Neural progenitor cell (in vitro differentiated cells): ENCODE data around the gene PAN2. TPM values are rescaled to one million over a fixed set of nuclear protein-coding genes. Genes with fewer than 3 reads are reported as not detected.

Experiments
- DNase-seq: peaks from one replicate; pipeline ENCODE4 v3.0.0-alpha.2; 2016; ENCODE audit warnings: low spot score
- H2AFZ ChIP-seq: fragments of 200-600 bp; sonication (generic); replicated peaks from 2 replicates; pipeline ENCODE4 v1.6.1; 2016; ENCODE audit warnings: antibody characterized with exemption
- H3F3A ChIP-seq: fragments of 200-600 bp; sonication (generic); 2 replicates; pipeline ENCODE4 v1.6.1; 2016; ENCODE audit warnings: antibody characterized with exemption, low read depth
- H3K27ac ChIP-seq: fragments of 200-600 bp; sonication (generic); 2 replicates; pipeline ENCODE4 v1.5.1; 2016; ENCODE audit warnings: mild to moderate bottlenecking
- H3K27me3 ChIP-seq: fragments of 200-600 bp; sonication (generic); 2 replicates; pipeline ENCODE4 v1.6.1; 2016; ENCODE audit warnings: mild to moderate bottlenecking, moderate library complexity
- H3K36me3 ChIP-seq: fragments of 200-600 bp; sonication (generic); 2 replicates; pipeline ENCODE4 v1.5.1; 2016
- H3K4me1 ChIP-seq: fragments of 200-600 bp; sonication (generic); 2 replicates; pipeline ENCODE4 v1.6.1; 2016; ENCODE audit warnings: mixed run types
- H3K4me2 ChIP-seq: fragments of 200-600 bp; sonication (generic); 2 replicates; pipeline ENCODE4 v1.6.1; 2016
- H3K4me3 ChIP-seq: fragments of 200-600 bp; sonication (generic); 2 replicates; pipeline ENCODE4 v1.5.1; 2016
- H3K79me2 ChIP-seq: fragments of 200-600 bp; sonication (generic); 2 replicates; pipeline ENCODE4 v1.6.1; 2016; ENCODE audit warnings: low read depth
- H3K9ac ChIP-seq: fragments of 200-600 bp; sonication (generic); 2 replicates; pipeline ENCODE4 v1.6.1; 2016
- H3K9me3 ChIP-seq: fragments of 200-600 bp; sonication (generic); 2 replicates; pipeline ENCODE4 v1.5.1; 2016; ENCODE audit warnings: low read depth
- H4K20me1 ChIP-seq: fragments of 200-600 bp; sonication (generic); 2 replicates; pipeline ENCODE4 v1.6.1; 2016; ENCODE audit warnings: low read depth
- H3K27ac Mint-ChIP-seq: 3 replicates; pipeline ENCODE4 v1.8.0; 2021; ENCODE audit warnings: mixed read lengths
- H3K27me3 Mint-ChIP-seq: 2 replicates; pipeline ENCODE4 v1.8.0; 2022; ENCODE audit warnings: low read depth, mild to moderate bottlenecking, inconsistent platforms, moderate library complexity, mixed read lengths; ENCODE audit not compliant: insufficient read depth
- H3K36me3 Mint-ChIP-seq: 3 replicates; pipeline ENCODE4 v1.8.0; 2021; ENCODE audit warnings: mixed read lengths
- H3K4me1 Mint-ChIP-seq: 3 replicates; pipeline ENCODE4 v1.8.0; 2021; ENCODE audit warnings: mixed read lengths
- H3K4me3 Mint-ChIP-seq: 3 replicates; pipeline ENCODE4 v1.8.0; 2021; ENCODE audit warnings: mild to moderate bottlenecking, moderate library complexity, mixed read lengths
- H3K9me3 Mint-ChIP-seq: 3 replicates; pipeline ENCODE4 v1.8.0; 2020; ENCODE audit warnings: mixed read lengths
- EZH2 ChIP-seq: fragments of 200-600 bp; sonication (generic); IDR thresholded peaks from 2 replicates; pipeline ENCODE4 v1.6.1; 2017; ENCODE audit warnings: antibody characterized with exemption, mild to moderate bottlenecking, moderate library complexity
- EZH2phosphoT487 ChIP-seq: fragments of 200-600 bp; sonication (generic); IDR thresholded peaks from 2 replicates; pipeline ENCODE4 v1.6.1; 2017; ENCODE audit warnings: antibody characterized with exemption
- total RNA-seq: library from RNA; depleted of rRNA; stranded (reverse); fragments of >200 nt; gene quantifications from 2 replicates; pipeline ENCODE4 v1.2.3, GENCODE V29; 2015; ENCODE audit warnings: low replicate concordance
- TF ChIP-seq, protein P1 (sequence below): fragments of 200-600 bp; sonication (generic); IDR thresholded peaks from 2 replicates; pipeline ENCODE4 v1.5.1; 2017; ENCODE audit warnings: antibody characterized with exemption, mild to moderate bottlenecking

PAN2 gene
- total RNA-seq, 1 donor from 2014 or later, result 116 TPM

DNA sequence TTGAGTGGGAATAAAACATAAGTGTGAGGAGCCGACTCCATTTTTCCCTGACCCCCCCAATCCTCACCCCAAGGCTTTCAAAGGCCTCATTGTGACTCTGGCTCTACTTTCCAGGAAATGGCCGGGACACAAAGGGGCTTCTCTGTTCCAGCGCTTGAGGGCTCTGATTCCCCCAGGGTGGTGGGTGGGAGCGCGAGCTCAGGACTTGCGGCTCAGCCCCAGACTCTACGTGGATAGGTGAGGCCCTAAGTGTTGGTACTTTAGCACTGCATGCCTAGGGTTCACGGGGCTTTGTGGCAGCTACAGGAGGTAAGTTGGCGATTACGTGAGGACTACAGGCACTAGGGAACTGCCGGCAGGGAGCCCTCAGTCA is 18.6 kb downstream of the PAN2 start:
- Mint-ChIP-seq H3K9me3 (no peaks in the 10 kb centered on the region), H3K4me1 (peaks cover 11% of the 10 kb centered on the region), H3K36me3 (peaks cover 8% of the 10 kb centered on the region), H3K27me3 (no peaks in the 10 kb centered on the region), H3K27ac (peak overlapping the region; percentile 95), H3K4me3 (peak overlapping the region; percentile 98)
- H3K27me3 ChIP-seq, result no peaks in the 10 kb centered on the region
- no peak overlapping the region for H2AFZ ChIP-seq
- no peak for TF ChIP-seq EZH2
- TF ChIP-seq, protein P1, sequence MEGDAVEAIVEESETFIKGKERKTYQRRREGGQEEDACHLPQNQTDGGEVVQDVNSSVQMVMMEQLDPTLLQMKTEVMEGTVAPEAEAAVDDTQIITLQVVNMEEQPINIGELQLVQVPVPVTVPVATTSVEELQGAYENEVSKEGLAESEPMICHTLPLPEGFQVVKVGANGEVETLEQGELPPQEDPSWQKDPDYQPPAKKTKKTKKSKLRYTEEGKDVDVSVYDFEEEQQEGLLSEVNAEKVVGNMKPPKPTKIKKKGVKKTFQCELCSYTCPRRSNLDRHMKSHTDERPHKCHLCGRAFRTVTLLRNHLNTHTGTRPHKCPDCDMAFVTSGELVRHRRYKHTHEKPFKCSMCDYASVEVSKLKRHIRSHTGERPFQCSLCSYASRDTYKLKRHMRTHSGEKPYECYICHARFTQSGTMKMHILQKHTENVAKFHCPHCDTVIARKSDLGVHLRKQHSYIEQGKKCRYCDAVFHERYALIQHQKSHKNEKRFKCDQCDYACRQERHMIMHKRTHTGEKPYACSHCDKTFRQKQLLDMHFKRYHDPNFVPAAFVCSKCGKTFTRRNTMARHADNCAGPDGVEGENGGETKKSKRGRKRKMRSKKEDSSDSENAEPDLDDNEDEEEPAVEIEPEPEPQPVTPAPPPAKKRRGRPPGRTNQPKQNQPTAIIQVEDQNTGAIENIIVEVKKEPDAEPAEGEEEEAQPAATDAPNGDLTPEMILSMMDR, result no peak
- no peak for TF ChIP-seq EZH2phosphoT487
- peak overlapping the region; percentile 82 for H3K4me2 ChIP-seq
- H3K9ac ChIP-seq, result peak overlapping the region; percentile 83
- no peaks in the 10 kb centered on the region for H3K9me3 ChIP-seq
- peak overlapping the region; percentile 80 for H3K4me3 ChIP-seq
- H4K20me1 ChIP-seq, result no peaks in the 10 kb centered on the region
- H3K4me1 ChIP-seq, result peaks cover 13% of the 10 kb centered on the region
- peak; percentile 49 for DNase-seq
- no peaks in the 10 kb centered on the region for H3K36me3 ChIP-seq
- peak overlapping the region; percentile 43 for H3K27ac ChIP-seq
- peaks cover 18% of the 10 kb centered on the region for H3F3A ChIP-seq
- H3K79me2 ChIP-seq, result peaks cover 24% of the 10 kb centered on the region

DNA sequence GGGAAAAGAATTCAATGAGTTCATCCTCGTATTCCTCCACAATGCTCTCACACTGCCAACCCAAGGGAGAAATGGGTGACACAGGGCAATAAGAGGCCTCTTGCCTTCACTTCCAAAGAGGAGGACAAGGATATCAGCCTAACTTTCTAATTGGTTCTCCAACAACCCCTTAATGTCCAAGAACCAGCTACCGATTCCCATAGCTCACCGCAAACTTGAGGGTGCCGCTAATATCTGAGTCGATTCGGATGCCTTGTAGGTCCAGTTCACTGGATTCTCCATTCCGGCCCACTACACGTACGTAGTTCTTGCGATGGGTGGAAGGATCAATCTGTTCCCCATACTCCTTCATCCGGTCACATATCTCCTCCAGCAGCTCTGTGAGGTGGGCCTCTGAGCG is 22.8 kb downstream of the PAN2 start:
- Histone ChIP-seq H2AFZ (no peak overlapping the region), H3K27me3 (no peaks in the 10 kb centered on the region), H3K4me2 (no peak overlapping the region), H3K9ac (no peak overlapping the region), H4K20me1 (no peaks in the 10 kb centered on the region), H3K4me3 (no peak overlapping the region), H3K79me2 (peaks cover 24% of the 10 kb centered on the region), H3K36me3 (peaks cover 6% of the 10 kb centered on the region), H3K4me1 (peaks cover 8% of the 10 kb centered on the region), H3F3A (peaks cover 4% of the 10 kb centered on the region), H3K9me3 (no peaks in the 10 kb centered on the region), H3K27ac (peak overlapping the region; percentile 11)
- H3K36me3 Mint-ChIP-seq, result peaks cover 12% of the 10 kb centered on the region
- H3K4me3 Mint-ChIP-seq, result no peak overlapping the region
- H3K27ac Mint-ChIP-seq, result no peak overlapping the region
- H3K27me3 Mint-ChIP-seq, result no peaks in the 10 kb centered on the region
- peaks cover 9% of the 10 kb centered on the region for H3K4me1 Mint-ChIP-seq
- no peak for DNase-seq
- TF ChIP-seq EZH2phosphoT487 (no peak), EZH2 (no peak)
- TF ChIP-seq, protein P1, result no peak
- H3K9me3 Mint-ChIP-seq, result no peaks in the 10 kb centered on the region

DNA sequence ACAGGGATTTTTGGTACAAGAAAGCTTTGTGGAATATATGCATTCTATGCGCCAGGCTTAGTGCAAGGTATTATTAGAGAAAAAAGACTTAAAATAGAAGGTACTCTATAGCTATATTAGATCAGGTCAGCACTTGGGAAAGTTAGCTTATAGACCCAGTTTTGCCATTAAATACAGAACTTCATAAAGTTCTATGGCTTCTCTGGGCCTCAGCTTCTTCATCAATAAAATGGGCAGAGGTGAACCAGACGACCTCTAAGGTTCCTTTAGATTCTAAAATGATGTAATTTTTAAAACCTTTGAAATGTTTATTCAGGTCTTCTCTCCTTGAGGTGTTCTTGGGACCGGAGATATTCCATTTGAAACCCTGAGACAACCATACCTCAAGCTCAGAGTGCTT is 25.1 kb downstream of the PAN2 start:
- Histone ChIP-seq H4K20me1 (no peaks in the 10 kb centered on the region), H3K4me3 (no peak overlapping the region), H3K79me2 (peaks cover 5% of the 10 kb centered on the region), H3K36me3 (peaks cover 6% of the 10 kb centered on the region), H3K9ac (no peak overlapping the region), H2AFZ (no peak overlapping the region), H3K27me3 (no peaks in the 10 kb centered on the region), H3K4me1 (no peaks in the 10 kb centered on the region), H3F3A (peaks cover 14% of the 10 kb centered on the region), H3K27ac (no peak overlapping the region), H3K4me2 (no peak overlapping the region), H3K9me3 (no peaks in the 10 kb centered on the region)
- H3K4me3 Mint-ChIP-seq, result no peak overlapping the region
- no peaks in the 10 kb centered on the region for H3K27me3 Mint-ChIP-seq
- H3K4me1 Mint-ChIP-seq, result no peaks in the 10 kb centered on the region
- no peaks in the 10 kb centered on the region for H3K9me3 Mint-ChIP-seq
- no peak overlapping the region for H3K27ac Mint-ChIP-seq
- TF ChIP-seq, protein P1, result no peak
- TF ChIP-seq EZH2phosphoT487, result no peak
- TF ChIP-seq EZH2, result no peak
- DNase-seq, result no peak
- peaks cover 12% of the 10 kb centered on the region for H3K36me3 Mint-ChIP-seq
